WTC11 (cell line): ENCODE results near the gene FSD1L. TPM values are rescaled to one million over a fixed set of nuclear protein-coding genes. Genes with fewer than 3 reads are reported as not detected.
"Not testable (repeated sequence)": the region's sequence is repeated elsewhere in the genome, so short reads cannot be mapped to it uniquely, and the experiment has no call there.

Experiments
- ATAC-seq: fragments of 200-7000 bp; cut with Tn5 transposase; 2 replicates; pipeline ENCODE4 v1.10.0; 2021; ENCODE audit warnings: mild to moderate bottlenecking, moderate library complexity
- CTCF ChIA-PET: fragments of 300-600 bp; sonication (Branson Sonifier 250); formaldehyde crosslinking; loops from one replicate; lab custom pipeline; 2021; ENCODE audit warnings: antibody characterized with exemption; lab: Charles Lee
- POLR2A ChIA-PET: fragments of 350-600 bp; sonication (Branson Sonifier 250); formaldehyde crosslinking; loops from one replicate; lab custom pipeline; 2021; ENCODE audit warnings: antibody characterized with exemption; lab: Charles Lee
- DNase-seq: peaks from one replicate; pipeline ENCODE4 v3.0.0; 2021; ENCODE audit warnings: low spot score
- H3K27ac Mint-ChIP-seq: 2 replicates; pipeline ENCODE4 v1.8.0; 2021; ENCODE audit warnings: mixed read lengths
- H3K27me3 Mint-ChIP-seq: 2 replicates; pipeline ENCODE4 v1.8.0; 2021; ENCODE audit warnings: low read depth, mild to moderate bottlenecking, moderate library complexity, mixed read lengths
- H3K36me3 Mint-ChIP-seq: 2 replicates; pipeline ENCODE4 v1.8.0; 2021; ENCODE audit warnings: mixed read lengths
- H3K4me1 Mint-ChIP-seq: 2 replicates; pipeline ENCODE4 v1.8.0; 2022; ENCODE audit warnings: mixed read lengths
- H3K4me3 Mint-ChIP-seq: 2 replicates; pipeline ENCODE4 v1.8.0; 2021; ENCODE audit warnings: mild to moderate bottlenecking, moderate library complexity, mixed read lengths
- H3K9me3 Mint-ChIP-seq: 2 replicates; pipeline ENCODE4 v1.8.0; 2021; ENCODE audit warnings: mixed read lengths
- AR ChIP-seq: fragments of 250-450 bp; sonication (Bioruptor Pico); IDR thresholded peaks from 2 replicates; pipeline ENCODE4 v1.9.0; 2021; ENCODE audit warnings: mild to moderate bottlenecking
- ATF1 ChIP-seq: sonication (generic); formaldehyde crosslinking; IDR thresholded peaks from 2 replicates; pipeline ENCODE4 v1.8.1; 2023; ENCODE audit warnings: mild to moderate bottlenecking, moderate library complexity, missing genetic modification reagents
- GTF2I ChIP-seq: fragments of 250-450 bp; sonication (Bioruptor Pico); conservative IDR thresholded peaks from 2 replicates; pipeline ENCODE4 v1.4.0; 2021; ENCODE audit warnings: mild to moderate bottlenecking
- MAX ChIP-seq: sonication (generic); formaldehyde crosslinking; IDR thresholded peaks from 2 replicates; pipeline ENCODE4 v1.8.0; 2022; ENCODE audit warnings: mild to moderate bottlenecking, missing genetic modification reagents
- SOX15 ChIP-seq: fragments of 250-450 bp; sonication (Bioruptor Pico); IDR thresholded peaks from 2 replicates; pipeline ENCODE4 v1.9.0; 2021; ENCODE audit warnings: mild to moderate bottlenecking
- TEAD1 ChIP-seq: sonication (generic); formaldehyde crosslinking; IDR thresholded peaks from 2 replicates; pipeline ENCODE4 v1.8.0; 2022; ENCODE audit warnings: mild to moderate bottlenecking, missing genetic modification reagents
- TEAD4 ChIP-seq: sonication (generic); formaldehyde crosslinking; IDR thresholded peaks from 2 replicates; pipeline ENCODE4 v1.8.0; 2022; ENCODE audit warnings: mild to moderate bottlenecking, missing genetic modification reagents
- ZBTB21 ChIP-seq: sonication (generic); formaldehyde crosslinking; IDR thresholded peaks from 2 replicates; pipeline ENCODE4 v1.8.1; 2023; ENCODE audit warnings: mild to moderate bottlenecking, missing genetic modification reagents, borderline replicate concordance
- total RNA-seq: library from RNA; stranded (reverse); gene quantifications from 3 replicates; pipeline ENCODE4 v1.2.3, GENCODE V29; 2021
- TF ChIP-seq, protein P1 (sequence below): sonication (generic); formaldehyde crosslinking; IDR thresholded peaks from 2 replicates; pipeline ENCODE4 v1.8.0; 2023; ENCODE audit warnings: missing genetic modification reagents, mild to moderate bottlenecking, borderline replicate concordance
- TF ChIP-seq, protein P2 (sequence below): sonication (generic); formaldehyde crosslinking; IDR thresholded peaks from 2 replicates; pipeline ENCODE4 v1.8.0; 2022; ENCODE audit warnings: mild to moderate bottlenecking, missing genetic modification reagents
- TF ChIP-seq, protein P3 (sequence below): sonication (generic); formaldehyde crosslinking; conservative IDR thresholded peaks from 2 replicates; pipeline ENCODE4 v1.8.1; 2023; ENCODE audit warnings: mild to moderate bottlenecking, low read depth, missing genetic modification reagents, moderate library complexity
- TF ChIP-seq, protein P4 (sequence below): fragments of 250-450 bp; sonication (Bioruptor Pico); conservative IDR thresholded peaks from 2 replicates; pipeline ENCODE4 v1.9.0; 2021; ENCODE audit warnings: mild to moderate bottlenecking
- TF ChIP-seq, protein P5 (sequence below): fragments of 250-450 bp; sonication (Bioruptor Pico); IDR thresholded peaks from 2 replicates; pipeline ENCODE4 v1.9.0; 2021; ENCODE audit warnings: mild to moderate bottlenecking, borderline replicate concordance
- TF ChIP-seq, protein P6 (sequence below): sonication (generic); formaldehyde crosslinking; IDR thresholded peaks from 2 replicates; pipeline ENCODE4 v1.8.0; 2022; ENCODE audit warnings: mild to moderate bottlenecking, missing genetic modification reagents

The FSD1L gene
- total RNA-seq, 1 experiment from 2014 or later: 5.3 TPM

DNA sequence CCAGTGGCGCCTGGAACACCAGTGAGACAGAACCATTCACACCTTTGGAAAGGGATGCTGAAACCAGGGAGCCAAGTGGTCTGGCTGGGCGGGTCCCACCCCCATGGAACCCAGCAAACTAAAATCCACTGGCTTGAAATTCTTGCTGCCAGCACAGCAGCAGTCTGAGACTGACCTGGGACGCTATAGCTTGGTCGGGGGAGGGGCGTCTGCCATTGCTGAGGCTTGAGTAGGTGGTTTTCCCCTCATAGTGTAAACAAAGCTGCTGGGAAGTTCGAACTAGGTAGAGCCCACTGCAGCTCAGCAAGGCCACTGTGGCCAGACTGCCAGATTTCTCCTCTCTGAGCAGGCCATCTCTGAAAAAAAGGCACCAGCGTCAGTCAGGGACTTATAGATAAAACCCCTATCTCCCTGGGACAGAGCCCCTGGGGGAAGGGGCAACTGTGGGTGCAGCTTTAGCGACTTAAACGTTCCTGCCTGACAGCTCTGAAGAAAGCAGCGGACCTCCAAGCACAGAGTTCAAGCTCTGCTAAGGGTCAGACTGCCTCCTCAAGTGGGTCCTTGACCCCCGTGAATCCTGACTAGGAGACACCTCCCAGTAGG, 68.1 kb downstream of the FSD1L start (continued):
- TF ChIP-seq, protein P1, sequence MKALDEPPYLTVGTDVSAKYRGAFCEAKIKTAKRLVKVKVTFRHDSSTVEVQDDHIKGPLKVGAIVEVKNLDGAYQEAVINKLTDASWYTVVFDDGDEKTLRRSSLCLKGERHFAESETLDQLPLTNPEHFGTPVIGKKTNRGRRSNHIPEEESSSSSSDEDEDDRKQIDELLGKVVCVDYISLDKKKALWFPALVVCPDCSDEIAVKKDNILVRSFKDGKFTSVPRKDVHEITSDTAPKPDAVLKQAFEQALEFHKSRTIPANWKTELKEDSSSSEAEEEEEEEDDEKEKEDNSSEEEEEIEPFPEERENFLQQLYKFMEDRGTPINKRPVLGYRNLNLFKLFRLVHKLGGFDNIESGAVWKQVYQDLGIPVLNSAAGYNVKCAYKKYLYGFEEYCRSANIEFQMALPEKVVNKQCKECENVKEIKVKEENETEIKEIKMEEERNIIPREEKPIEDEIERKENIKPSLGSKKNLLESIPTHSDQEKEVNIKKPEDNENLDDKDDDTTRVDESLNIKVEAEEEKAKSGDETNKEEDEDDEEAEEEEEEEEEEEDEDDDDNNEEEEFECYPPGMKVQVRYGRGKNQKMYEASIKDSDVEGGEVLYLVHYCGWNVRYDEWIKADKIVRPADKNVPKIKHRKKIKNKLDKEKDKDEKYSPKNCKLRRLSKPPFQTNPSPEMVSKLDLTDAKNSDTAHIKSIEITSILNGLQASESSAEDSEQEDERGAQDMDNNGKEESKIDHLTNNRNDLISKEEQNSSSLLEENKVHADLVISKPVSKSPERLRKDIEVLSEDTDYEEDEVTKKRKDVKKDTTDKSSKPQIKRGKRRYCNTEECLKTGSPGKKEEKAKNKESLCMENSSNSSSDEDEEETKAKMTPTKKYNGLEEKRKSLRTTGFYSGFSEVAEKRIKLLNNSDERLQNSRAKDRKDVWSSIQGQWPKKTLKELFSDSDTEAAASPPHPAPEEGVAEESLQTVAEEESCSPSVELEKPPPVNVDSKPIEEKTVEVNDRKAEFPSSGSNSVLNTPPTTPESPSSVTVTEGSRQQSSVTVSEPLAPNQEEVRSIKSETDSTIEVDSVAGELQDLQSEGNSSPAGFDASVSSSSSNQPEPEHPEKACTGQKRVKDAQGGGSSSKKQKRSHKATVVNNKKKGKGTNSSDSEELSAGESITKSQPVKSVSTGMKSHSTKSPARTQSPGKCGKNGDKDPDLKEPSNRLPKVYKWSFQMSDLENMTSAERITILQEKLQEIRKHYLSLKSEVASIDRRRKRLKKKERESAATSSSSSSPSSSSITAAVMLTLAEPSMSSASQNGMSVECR (CRISPR knock-in tag): no peak
- TF ChIP-seq, protein P2, sequence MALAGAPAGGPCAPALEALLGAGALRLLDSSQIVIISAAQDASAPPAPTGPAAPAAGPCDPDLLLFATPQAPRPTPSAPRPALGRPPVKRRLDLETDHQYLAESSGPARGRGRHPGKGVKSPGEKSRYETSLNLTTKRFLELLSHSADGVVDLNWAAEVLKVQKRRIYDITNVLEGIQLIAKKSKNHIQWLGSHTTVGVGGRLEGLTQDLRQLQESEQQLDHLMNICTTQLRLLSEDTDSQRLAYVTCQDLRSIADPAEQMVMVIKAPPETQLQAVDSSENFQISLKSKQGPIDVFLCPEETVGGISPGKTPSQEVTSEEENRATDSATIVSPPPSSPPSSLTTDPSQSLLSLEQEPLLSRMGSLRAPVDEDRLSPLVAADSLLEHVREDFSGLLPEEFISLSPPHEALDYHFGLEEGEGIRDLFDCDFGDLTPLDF (CRISPR knock-in tag): no peak
- TF ChIP-seq, protein P3, sequence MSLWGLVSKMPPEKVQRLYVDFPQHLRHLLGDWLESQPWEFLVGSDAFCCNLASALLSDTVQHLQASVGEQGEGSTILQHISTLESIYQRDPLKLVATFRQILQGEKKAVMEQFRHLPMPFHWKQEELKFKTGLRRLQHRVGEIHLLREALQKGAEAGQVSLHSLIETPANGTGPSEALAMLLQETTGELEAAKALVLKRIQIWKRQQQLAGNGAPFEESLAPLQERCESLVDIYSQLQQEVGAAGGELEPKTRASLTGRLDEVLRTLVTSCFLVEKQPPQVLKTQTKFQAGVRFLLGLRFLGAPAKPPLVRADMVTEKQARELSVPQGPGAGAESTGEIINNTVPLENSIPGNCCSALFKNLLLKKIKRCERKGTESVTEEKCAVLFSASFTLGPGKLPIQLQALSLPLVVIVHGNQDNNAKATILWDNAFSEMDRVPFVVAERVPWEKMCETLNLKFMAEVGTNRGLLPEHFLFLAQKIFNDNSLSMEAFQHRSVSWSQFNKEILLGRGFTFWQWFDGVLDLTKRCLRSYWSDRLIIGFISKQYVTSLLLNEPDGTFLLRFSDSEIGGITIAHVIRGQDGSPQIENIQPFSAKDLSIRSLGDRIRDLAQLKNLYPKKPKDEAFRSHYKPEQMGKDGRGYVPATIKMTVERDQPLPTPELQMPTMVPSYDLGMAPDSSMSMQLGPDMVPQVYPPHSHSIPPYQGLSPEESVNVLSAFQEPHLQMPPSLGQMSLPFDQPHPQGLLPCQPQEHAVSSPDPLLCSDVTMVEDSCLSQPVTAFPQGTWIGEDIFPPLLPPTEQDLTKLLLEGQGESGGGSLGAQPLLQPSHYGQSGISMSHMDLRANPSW (CRISPR knock-in tag): no peak
- no peak for TF ChIP-seq AR (CRISPR knock-in tag)
- TF ChIP-seq, protein P4, sequence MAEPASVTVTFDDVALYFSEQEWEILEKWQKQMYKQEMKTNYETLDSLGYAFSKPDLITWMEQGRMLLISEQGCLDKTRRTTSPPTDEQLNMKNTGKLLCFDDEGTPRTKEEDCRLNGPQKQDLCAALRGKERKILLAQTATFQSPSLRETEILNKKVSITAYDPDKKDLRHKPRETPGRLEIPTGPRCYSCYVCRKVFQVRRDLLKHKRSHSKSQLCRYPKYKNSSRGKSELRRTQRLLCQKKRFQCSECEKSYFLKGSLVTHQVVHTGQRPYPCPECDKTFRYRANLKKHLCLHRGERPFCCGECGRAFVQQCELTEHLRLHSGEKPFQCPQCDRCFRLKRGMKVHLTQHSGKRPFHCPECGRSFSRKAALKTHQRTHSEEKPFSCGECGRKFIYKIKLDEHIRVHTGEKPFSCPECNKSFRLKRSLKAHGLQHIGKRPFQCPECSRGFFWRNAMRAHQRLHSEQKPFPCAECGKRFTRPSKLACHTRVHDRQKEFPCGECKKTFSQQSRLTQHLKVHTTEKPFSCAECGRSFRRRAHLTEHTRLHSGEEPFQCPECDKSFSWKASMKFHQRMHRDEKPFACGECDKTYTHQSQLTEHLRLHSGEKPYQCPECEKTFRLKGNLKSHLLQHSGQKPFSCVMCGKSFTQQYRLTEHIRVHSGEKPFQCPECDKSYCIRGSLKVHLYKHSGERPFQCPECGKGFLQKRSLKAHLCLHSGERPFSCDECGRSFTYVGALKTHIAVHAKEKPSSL (CRISPR knock-in tag): no peak
- no peak for TF ChIP-seq TEAD4 (CRISPR knock-in tag)
- TF ChIP-seq, protein P5, sequence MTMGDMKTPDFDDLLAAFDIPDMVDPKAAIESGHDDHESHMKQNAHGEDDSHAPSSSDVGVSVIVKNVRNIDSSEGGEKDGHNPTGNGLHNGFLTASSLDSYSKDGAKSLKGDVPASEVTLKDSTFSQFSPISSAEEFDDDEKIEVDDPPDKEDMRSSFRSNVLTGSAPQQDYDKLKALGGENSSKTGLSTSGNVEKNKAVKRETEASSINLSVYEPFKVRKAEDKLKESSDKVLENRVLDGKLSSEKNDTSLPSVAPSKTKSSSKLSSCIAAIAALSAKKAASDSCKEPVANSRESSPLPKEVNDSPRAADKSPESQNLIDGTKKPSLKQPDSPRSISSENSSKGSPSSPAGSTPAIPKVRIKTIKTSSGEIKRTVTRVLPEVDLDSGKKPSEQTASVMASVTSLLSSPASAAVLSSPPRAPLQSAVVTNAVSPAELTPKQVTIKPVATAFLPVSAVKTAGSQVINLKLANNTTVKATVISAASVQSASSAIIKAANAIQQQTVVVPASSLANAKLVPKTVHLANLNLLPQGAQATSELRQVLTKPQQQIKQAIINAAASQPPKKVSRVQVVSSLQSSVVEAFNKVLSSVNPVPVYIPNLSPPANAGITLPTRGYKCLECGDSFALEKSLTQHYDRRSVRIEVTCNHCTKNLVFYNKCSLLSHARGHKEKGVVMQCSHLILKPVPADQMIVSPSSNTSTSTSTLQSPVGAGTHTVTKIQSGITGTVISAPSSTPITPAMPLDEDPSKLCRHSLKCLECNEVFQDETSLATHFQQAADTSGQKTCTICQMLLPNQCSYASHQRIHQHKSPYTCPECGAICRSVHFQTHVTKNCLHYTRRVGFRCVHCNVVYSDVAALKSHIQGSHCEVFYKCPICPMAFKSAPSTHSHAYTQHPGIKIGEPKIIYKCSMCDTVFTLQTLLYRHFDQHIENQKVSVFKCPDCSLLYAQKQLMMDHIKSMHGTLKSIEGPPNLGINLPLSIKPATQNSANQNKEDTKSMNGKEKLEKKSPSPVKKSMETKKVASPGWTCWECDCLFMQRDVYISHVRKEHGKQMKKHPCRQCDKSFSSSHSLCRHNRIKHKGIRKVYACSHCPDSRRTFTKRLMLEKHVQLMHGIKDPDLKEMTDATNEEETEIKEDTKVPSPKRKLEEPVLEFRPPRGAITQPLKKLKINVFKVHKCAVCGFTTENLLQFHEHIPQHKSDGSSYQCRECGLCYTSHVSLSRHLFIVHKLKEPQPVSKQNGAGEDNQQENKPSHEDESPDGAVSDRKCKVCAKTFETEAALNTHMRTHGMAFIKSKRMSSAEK (CRISPR knock-in tag): no peak
- no peak for TF ChIP-seq ATF1 (CRISPR knock-in tag)
- TF ChIP-seq TEAD1 (CRISPR knock-in tag): no peak
- no peak for TF ChIP-seq ZBTB21 (CRISPR knock-in tag)
- no peak for TF ChIP-seq MAX
- TF ChIP-seq, protein P6, sequence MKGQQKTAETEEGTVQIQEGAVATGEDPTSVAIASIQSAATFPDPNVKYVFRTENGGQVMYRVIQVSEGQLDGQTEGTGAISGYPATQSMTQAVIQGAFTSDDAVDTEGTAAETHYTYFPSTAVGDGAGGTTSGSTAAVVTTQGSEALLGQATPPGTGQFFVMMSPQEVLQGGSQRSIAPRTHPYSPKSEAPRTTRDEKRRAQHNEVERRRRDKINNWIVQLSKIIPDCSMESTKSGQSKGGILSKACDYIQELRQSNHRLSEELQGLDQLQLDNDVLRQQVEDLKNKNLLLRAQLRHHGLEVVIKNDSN (CRISPR knock-in tag): no peak
- TF ChIP-seq SOX15 (CRISPR knock-in tag): no peak
- no peak for TF ChIP-seq GTF2I (CRISPR knock-in tag)
- TF ChIP-seq, all 79 proteins: peak for 0

DNA sequence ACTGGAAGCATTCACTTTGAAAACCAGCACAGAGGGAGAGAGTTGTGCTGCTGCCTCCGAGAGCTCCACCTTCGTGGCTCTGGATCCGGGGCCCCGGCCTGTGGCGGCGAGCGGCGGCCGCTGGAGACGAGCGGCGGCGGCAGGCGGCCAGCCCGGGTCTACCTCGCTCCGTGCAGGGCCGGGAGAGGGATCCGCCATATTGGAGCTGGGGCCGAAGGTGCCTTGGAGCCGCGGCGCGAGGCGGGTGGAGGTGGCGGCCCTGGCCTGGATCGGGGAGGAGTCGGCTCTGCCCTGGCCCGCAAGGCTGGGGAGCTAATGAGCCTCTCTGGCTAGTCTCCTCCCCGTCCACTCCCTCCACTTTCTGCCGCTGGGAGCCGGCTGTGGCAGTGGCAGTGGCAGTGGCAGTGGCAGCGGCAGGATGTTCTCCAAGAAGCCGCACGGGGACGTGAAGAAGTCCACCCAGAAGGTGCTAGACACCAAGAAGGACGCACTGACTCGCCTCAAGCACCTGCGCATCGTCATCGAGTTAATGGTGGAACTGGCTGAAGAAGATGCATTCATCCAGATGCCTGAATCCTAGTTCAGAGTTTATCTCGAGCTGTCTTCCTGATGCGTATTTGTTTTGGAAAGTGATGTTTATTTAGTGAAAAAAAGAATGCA, 72.0 kb downstream of the FSD1L start:
- H3K4me1 Mint-ChIP-seq, H3K27ac Mint-ChIP-seq, H3K27me3 Mint-ChIP-seq, CTCF ChIA-PET, H3K4me3 Mint-ChIP-seq, POLR2A ChIA-PET: not testable (repeated sequence)
- peak; percentile 32 for DNase-seq
- peaks cover 21% of the 10 kb centered on the region for H3K9me3 Mint-ChIP-seq
- ATAC-seq: peak; percentile 92
- H3K36me3 Mint-ChIP-seq: peaks cover 36% of the 10 kb centered on the region
